GM19467 (cell line): ENCODE measurements around the gene WDR11.

Experiments
- ATAC-seq: cut with Tn5 transposase; IDR thresholded peaks from one replicate; pipeline ENCODE4 v1.9.1; 2021; ENCODE audit warnings: mild to moderate bottlenecking, moderate library complexity; ENCODE audit not compliant: unreplicated experiment

Gene WDR11, protein sequence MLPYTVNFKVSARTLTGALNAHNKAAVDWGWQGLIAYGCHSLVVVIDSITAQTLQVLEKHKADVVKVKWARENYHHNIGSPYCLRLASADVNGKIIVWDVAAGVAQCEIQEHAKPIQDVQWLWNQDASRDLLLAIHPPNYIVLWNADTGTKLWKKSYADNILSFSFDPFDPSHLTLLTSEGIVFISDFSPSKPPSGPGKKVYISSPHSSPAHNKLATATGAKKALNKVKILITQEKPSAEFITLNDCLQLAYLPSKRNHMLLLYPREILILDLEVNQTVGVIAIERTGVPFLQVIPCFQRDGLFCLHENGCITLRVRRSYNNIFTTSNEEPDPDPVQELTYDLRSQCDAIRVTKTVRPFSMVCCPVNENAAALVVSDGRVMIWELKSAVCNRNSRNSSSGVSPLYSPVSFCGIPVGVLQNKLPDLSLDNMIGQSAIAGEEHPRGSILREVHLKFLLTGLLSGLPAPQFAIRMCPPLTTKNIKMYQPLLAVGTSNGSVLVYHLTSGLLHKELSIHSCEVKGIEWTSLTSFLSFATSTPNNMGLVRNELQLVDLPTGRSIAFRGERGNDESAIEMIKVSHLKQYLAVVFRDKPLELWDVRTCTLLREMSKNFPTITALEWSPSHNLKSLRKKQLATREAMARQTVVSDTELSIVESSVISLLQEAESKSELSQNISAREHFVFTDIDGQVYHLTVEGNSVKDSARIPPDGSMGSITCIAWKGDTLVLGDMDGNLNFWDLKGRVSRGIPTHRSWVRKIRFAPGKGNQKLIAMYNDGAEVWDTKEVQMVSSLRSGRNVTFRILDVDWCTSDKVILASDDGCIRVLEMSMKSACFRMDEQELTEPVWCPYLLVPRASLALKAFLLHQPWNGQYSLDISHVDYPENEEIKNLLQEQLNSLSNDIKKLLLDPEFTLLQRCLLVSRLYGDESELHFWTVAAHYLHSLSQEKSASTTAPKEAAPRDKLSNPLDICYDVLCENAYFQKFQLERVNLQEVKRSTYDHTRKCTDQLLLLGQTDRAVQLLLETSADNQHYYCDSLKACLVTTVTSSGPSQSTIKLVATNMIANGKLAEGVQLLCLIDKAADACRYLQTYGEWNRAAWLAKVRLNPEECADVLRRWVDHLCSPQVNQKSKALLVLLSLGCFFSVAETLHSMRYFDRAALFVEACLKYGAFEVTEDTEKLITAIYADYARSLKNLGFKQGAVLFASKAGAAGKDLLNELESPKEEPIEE

DNA sequence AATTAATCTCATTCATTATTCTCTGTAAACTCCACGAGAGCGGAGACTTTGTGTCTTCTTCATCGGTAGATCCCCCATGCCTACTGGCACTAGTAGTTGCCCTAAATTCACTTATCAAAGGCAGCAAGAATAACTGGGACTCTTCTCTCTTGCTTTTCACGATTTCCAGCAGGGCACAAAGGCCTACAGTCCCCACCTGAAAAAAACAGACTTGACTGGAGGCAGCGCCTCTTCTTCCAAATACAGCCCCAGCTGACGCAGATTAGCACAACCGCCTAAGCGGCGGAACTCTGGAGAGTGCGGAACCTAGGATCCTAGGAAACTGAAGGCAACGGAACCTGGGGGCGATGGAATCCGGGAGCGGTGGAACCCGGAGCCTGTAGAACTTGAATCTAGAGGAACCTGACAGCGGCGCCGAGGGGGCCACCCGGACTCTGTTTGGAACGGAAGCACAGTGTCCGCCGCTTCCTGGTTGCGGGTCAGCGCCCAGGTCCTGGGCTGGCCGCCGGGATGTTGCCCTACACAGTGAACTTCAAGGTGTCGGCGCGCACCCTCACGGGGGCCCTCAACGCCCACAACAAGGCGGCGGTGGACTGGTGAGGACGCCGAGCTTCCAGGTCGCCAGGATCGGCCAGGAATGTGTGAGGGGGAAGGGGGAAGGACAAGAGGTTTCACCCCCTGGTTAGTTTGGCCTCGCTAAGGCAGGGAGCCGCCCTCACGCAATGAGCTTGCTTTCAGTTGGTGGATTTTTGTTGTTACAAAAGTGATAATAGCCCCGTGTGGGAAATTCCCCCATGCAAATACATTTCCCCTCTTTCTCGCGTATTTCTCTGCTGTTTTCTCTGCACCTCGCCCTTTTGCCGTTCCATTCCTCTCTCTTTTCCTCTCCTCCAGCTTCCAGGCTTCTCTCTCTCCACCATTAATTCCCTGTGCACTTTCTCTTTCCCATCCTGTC, at the start of gene WDR11:
Gene WDR11 (plus strand): TSS at position 452 of the 955 bp plus-strand sequence. CDS start 59 bp downstream, at position 511.
- peak; percentile 95 for ATAC-seq

DNA sequence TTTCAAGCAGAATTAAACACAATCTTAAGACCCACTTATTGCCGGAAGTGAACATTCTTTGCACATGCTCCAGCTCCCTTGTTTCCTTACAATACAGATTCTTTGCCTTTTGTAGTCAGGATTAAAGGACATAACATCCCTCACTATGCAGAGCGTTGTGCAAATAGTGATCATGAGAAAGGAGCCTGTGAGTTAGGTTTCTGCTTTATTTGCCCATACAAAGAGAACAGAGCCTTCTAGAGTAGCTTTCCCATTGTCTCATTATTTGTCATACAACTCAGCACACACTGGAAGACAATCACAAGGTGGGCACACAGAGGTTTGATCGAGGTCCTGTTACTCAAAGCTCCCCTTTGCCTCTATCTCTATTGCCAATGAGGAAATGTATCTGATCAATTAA, 48.2 kb upstream of the WDR11 start:
- no peak for ATAC-seq

GRCh38 chr10:120803972-120804371, 47.2 kb upstream of the WDR11 start:
- ATAC-seq: no peak

DNA sequence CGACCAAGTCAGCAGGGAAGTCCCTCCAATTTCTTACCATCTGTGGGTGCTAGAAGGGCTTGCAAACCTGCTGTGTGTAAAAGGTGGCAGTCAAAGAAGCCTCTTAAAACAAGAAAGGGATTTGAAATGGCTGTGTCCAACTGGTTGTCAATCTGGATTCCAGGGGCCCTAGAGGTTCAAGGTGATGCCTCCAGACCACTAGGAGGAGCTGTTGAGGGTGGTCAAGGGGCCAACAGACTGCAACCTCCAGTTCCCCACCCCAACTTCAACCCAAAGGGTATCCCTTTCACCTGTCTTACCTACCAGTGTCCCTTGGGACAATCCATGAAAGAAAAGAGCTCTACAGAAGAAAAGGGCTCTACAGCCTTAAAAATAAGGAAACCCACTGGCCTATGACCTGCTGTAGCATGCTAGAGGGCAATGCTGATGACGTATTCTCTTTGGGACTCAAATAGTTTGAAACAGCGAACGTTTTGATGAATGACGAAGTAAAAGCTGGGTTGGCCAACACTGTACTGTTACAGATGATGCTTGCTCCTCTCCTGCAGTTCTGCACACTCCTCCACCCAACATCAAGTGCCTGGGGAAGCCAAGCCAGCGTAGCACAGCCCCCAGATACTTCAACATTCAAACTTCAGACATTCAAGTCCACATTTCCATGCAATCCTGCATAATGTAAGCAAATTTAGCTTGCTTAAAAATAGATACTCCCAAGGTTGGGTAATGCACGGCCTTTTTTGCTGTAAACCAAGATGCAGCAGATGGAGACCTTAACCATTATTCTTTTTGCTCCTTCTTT, 45.9 kb upstream of the WDR11 start:
- no peak for ATAC-seq

DNA sequence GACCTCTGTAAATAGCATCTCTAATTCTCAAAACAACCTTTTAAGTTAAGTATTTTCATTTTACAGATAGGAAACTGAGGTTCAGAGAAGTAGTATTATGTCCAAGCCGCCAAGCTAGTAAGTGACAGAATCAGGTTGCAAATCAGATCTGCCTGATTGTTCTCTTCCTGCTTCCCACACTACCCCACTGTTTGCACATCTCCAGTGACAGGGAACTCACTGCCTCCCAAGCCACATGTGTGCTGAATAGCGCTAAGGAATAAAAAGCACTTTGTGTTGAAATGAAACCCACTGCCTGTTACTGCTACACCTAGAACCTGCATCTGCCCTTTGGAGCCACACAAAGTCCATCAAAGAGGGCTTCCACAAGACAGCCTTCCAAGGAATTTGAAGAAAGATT, 45.1 kb upstream of the WDR11 start:
- no peak for ATAC-seq

GRCh38 chr10:120810298-120810697, 40.9 kb upstream of the WDR11 start:
- no peak for ATAC-seq

GRCh38 chr10:120813085-120813484, 38.1 kb upstream of the WDR11 start:
- ATAC-seq: no peak

GRCh38 chr10:120818301-120818700, 32.9 kb upstream of the WDR11 start:
- ATAC-seq: no peak

DNA sequence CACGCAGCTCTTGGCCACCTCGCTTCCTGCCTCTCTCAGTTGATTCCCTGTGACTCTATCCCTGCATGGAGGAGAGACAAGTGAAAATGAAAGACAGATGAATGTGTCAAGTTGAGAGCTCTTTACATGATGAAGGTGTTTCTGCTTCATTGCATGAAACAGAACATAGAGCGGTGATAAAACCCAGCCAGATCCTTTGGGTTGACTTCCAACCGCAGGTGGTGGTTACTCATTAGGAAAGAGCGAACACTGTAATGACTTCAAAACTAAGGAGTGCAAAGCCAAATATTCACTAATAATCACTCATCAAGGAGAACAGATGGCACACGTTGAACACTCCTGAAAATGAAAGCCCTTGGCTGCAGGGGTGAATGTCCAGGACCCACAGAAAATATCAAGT, 31.8 kb upstream of the WDR11 start:
- no peak for ATAC-seq

GRCh38 chr10:120823266-120823665, 27.9 kb upstream of the WDR11 start:
- no peak for ATAC-seq

DNA sequence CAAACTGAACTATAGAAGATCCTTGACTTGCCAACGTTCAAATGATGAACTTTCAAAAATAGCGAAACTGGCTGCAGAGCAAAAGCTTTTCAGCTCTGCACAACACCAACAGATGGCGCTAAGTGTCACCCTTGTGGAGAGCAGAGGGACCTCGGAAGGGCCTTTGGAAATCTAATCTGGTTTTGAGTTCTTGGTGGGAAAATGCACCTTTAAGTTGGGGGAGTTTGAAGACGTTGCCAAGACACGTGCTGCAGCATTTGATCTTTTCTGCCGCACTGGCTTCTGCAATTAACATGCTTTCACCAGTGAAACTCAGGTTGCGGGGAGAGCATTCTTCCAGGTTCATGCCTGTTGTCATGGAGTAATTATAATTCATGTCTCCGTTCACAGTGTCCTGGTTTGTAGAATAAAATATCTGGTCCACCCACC, 26.3 kb upstream of the WDR11 start:
- ATAC-seq: no peak

GRCh38 chr10:120825878-120826769, 25.0 kb upstream of the WDR11 start:
- no peak for ATAC-seq

DNA sequence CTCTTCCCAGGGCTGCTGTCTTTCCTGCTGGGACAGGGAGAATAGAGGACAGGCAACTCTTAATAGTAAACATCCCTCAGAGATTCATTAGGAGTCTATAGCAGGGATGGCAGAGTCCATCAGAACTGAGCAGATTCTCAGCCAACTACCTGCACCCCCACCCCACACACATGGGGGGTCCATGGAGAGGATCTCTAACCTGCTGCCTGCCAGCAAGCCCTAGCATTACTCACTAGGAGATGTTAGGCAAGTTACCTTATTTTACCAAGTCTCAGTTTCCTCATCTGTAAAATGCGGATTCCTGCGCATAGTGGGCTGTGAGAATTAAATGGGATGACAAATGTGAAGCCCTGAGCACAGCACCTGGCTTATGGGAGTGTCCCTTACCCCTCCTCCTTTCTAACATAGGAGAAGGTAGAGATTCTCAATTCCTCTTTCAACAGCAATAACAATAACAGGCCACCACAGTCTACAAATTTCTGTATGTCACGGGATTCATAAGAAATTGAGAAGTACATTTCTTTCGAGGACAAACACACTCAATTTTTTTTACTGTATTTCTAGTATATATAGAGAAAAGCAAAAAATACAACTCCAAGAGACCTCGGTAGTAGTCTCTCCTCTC, 23.8 kb upstream of the WDR11 start:
- no peak for ATAC-seq

DNA sequence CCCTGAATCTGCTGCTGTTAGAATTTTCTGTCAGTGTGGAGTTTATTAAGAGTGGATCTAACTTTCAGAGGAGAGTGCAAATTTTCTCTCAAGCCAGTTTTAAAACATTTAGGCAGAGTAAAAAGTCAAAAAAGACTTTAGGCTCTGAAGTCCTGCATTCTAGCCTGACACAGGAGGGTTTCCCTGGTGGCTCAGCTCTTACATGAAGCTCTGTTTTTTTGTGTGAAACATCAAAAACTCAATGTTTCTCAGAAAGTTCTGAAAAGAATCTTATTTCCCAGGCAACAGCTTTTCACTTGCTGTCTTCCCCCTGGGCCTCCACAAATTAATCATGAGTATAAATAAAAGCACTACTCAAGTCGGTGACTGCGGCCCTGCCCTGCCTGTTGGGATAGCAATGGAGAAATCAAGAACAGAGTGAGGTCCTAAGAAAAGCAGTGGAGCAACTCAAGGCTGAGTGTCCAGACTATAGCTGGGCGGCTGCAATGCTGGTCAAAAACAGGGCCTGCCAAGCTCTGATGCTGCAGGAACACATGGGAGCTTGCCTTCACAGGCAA, 22.3 kb upstream of the WDR11 start:
- ATAC-seq: no peak

GRCh38 chr10:120832106-120832505, 19.1 kb upstream of the WDR11 start:
- ATAC-seq: no peak

- no peak for ATAC-seq
These were observed 17.8 kb upstream of the WDR11 start for GRCh38 chr10:120833222-120833928.

GRCh38 chr10:120835603-120836002, 15.6 kb upstream of the WDR11 start:
- ATAC-seq: no peak
